Thyroid gland (tissue), 4 donors: ENCODE data around the gene NFIA. TPM values are rescaled to one million over a fixed set of nuclear protein-coding genes. Genes with fewer than 3 reads are reported as not detected.

Source experiments
- DNase-seq, 2 donors: peaks; one replicate each; pipeline ENCODE4 v3.0.0-alpha.2; 2019
- H3K27ac ChIP-seq, 3 donors: fragments of 200-600 bp; sonication (generic); 1 replicate in 2 of 3; 2 replicates in 1 of 3; pipeline ENCODE4 v1.5.1; 2016 to 2019; ENCODE audit warnings: mild to moderate bottlenecking in 1 of 3, moderate library complexity in 1 of 3
- H3K27me3 ChIP-seq: fragments of 200-600 bp; sonication (generic); one replicate; pipeline ENCODE4 v1.5.1; 2019
- H3K36me3 ChIP-seq, 2 donors: fragments of 200-600 bp; sonication (generic); one replicate each; pipeline ENCODE4 v1.5.1; 2016 to 2019
- H3K4me1 ChIP-seq, 2 donors: fragments of 200-600 bp; sonication (generic); one replicate each; pipeline ENCODE4 v1.5.1; 2017 to 2019
- H3K4me3 ChIP-seq, 3 donors: fragments of 200-600 bp; sonication (generic); replicated peaks in 1 of 3; 1 replicate in 2 of 3; 2 replicates in 1 of 3; pipeline ENCODE4 v1.5.1; 2016; ENCODE audit warnings: mild to moderate bottlenecking in 1 of 3
- H3K9me3 ChIP-seq: fragments of 200-600 bp; sonication (generic); one replicate; pipeline ENCODE4 v1.5.1; 2017
- POLR2A ChIP-seq, 2 donors: fragments of 450-650 bp; IDR thresholded peaks; one replicate each; pipeline ENCODE4 v1.6.1; 2017; ENCODE audit warnings: antibody characterized with exemption in 2 of 2, mild to moderate bottlenecking in 2 of 2, moderate library complexity in 1 of 2
- WGBS, 2 donors: methylation state at CpG; one replicate each; pipeline ENCODE4 v1.1.5; 2017; 5-methylcytosine and 5-hydroxymethylcytosine counted together
- intact Hi-C: fragments of 100-400 bp; cut with DNase I; formaldehyde crosslinking; loops from one replicate; pipeline ENCODE4 v1.15.1; 2023
- total RNA-seq, 4 donors: library from RNA; depleted of rRNA; stranded (reverse); fragments of >200 nt; gene quantifications; one replicate each; pipeline ENCODE4 v1.2.3, GENCODE V29; 2016
- TF ChIP-seq, protein P1 (sequence below), 6 experiments: fragments of 200-600 bp in 3 of 6; fragments of 450-650 bp in 3 of 6; sonication (generic) in 3 of 6; IDR thresholded peaks; one replicate each; pipeline ENCODE4 v1.5.1; 2016 to 2019; ENCODE audit warnings: antibody characterized with exemption in 6 of 6, mild to moderate bottlenecking in 2 of 6, inconsistent platforms in 1 of 6, moderate library complexity in 1 of 6

NFIA gene
- total RNA-seq, 4 donors from 2014 or later = 105 to 149 (median 118) TPM

DNA sequence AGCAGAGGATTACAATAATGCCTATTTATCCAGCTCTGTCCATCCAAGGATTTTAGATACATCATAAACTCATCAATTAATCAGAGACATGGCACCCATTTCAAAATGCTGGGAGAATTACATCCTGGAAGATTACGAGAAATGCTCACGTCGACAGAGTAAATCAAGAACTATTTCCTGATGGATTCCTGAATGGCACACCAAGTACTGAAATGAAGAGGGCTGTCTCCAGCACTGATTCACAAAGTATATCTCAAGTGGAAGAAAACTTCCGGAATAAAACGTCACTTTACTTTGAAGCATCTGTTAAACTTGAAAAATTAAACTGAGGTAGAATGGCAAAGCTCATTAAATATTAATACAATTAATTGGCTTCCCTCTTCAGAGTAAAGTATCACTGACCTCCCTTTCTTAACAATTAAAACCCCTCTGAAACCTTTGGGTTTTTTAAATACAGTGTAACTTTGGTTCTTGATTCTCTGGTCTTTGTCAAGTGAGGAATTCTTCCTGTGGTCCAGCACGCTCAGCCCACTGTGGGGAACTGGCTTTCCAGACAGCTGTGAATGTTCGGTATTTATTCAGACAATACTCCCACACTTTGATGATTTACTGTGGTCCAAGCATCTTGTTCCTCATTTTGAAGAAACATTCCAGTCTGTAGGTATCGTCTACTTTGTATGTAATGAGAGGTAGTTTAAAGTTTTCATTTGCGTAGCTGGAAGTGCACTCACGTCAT lies 288.0 kb downstream of the NFIA start:
- Histone ChIP-seq H3K27me3 (no peaks in the 10 kb centered on the region), H3K9me3 (no peaks in the 10 kb centered on the region), H3K4me3 (no peak overlapping the region), H3K27ac (no peak overlapping the region), H3K4me1 (no peaks in the 10 kb centered on the region), H3K36me3 (no peaks in the 10 kb centered on the region)
- no peak for TF ChIP-seq POLR2A (IDR thresholded peaks at IDR 0.05)
- TF ChIP-seq, protein P1, sequence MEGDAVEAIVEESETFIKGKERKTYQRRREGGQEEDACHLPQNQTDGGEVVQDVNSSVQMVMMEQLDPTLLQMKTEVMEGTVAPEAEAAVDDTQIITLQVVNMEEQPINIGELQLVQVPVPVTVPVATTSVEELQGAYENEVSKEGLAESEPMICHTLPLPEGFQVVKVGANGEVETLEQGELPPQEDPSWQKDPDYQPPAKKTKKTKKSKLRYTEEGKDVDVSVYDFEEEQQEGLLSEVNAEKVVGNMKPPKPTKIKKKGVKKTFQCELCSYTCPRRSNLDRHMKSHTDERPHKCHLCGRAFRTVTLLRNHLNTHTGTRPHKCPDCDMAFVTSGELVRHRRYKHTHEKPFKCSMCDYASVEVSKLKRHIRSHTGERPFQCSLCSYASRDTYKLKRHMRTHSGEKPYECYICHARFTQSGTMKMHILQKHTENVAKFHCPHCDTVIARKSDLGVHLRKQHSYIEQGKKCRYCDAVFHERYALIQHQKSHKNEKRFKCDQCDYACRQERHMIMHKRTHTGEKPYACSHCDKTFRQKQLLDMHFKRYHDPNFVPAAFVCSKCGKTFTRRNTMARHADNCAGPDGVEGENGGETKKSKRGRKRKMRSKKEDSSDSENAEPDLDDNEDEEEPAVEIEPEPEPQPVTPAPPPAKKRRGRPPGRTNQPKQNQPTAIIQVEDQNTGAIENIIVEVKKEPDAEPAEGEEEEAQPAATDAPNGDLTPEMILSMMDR (IDR thresholded peaks at IDR 0.05) = no peak
- intact Hi-C loops = no loop called here
- WGBS, 2 donors = 94 to 95% methylated on average over 10 of the region's 10 CpGs
- no peak for DNase-seq

DNA sequence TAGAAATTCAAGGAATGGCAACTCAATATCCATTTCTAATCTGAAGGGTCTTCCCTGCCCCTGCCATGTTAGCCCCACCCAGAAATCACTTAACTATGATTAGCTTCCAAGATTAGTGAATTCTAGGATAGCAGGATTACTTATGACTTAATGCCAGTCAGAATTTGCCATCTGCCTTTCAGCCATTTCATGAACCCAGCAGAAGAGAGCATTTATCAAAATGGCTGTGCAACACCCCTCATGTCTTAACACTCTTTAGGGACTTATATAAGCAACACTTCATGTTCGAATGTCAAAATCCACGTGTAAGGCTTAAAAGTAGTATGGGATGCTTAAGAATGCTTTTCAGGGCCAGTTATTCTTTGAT lies 288.5 kb downstream of the NFIA start:
- H3K36me3 ChIP-seq = no peaks in the 10 kb centered on the region
- H3K4me3 ChIP-seq = no peak overlapping the region
- H3K4me1 ChIP-seq = no peaks in the 10 kb centered on the region
- no peaks in the 10 kb centered on the region for H3K9me3 ChIP-seq
- DNase-seq = no peak
- no peak overlapping the region for H3K27ac ChIP-seq
- intact Hi-C loops = no loop called here
- 90 to 91% methylated on average over 2 of the region's 2 CpGs for WGBS, 2 donors
- TF ChIP-seq POLR2A (IDR thresholded peaks at IDR 0.05) = no peak
- H3K27me3 ChIP-seq = no peaks in the 10 kb centered on the region

DNA sequence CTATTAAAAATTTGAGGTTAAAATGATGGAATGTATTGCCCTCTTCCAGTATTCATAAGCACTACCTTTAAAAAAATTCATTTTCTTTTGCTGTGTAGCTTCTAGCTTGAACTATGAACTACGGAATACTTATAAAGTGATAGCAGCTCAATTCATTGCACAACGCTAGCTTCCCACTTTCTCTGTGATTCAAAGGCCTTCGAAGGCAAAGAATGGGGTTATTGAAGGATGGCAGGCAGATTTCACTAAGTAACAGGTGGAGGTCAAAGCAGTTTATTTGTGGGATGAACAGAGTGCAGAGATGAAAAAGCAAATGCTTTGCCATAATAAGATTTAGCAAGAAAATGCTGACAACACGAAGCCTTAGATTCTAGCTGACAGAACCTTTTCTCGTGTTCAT lies 290.6 kb downstream of the NFIA start:
- DNase-seq = no peak
- Histone ChIP-seq H3K9me3 (no peaks in the 10 kb centered on the region), H3K4me3 (no peak overlapping the region), H3K4me1 (no peaks in the 10 kb centered on the region), H3K27ac (no peak overlapping the region), H3K36me3 (no peaks in the 10 kb centered on the region), H3K27me3 (no peaks in the 10 kb centered on the region)
- 92 to 95% methylated on average over 5 of the region's 5 CpGs for whole genome bisulfite sequencing, 2 donors
- intact Hi-C loops = no loop called here
- TF ChIP-seq, protein P1 (IDR thresholded peaks at IDR 0.05) = no peak
- TF ChIP-seq POLR2A (IDR thresholded peaks at IDR 0.05) = no peak

DNA sequence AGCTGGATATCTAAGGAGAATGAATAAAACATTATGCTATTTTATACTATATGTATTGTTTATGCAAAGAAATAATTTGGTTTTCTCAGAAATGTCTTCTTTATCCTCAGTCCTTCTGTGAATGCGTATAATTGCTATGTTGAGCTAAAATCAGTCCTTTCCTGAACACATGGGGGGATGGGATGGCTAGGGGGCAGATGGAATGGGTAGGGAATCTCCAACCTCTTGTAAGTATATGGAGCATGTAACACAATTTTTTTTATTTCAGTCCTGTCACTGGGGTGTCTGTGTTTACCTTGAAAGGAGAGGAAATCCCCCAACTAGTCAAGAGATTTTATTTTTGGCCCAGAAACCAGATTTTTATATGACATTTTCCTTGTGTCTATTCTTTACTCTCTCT lies 291.8 kb downstream of the NFIA start:
- H3K27ac ChIP-seq = no peak overlapping the region
- H3K9me3 ChIP-seq = no peaks in the 10 kb centered on the region
- H3K4me1 ChIP-seq = no peaks in the 10 kb centered on the region
- no peaks in the 10 kb centered on the region for H3K36me3 ChIP-seq
- intact Hi-C loops = no loop called here
- no peak overlapping the region for H3K4me3 ChIP-seq
- no peaks in the 10 kb centered on the region for H3K27me3 ChIP-seq
- WGBS, 2 donors = 98 to 100% methylated on average over 1 of the region's 1 CpG
- no peak for TF ChIP-seq POLR2A (IDR thresholded peaks at IDR 0.05)
- TF ChIP-seq, protein P1 (IDR thresholded peaks at IDR 0.05) = no peak
- DNase-seq = no peak

DNA sequence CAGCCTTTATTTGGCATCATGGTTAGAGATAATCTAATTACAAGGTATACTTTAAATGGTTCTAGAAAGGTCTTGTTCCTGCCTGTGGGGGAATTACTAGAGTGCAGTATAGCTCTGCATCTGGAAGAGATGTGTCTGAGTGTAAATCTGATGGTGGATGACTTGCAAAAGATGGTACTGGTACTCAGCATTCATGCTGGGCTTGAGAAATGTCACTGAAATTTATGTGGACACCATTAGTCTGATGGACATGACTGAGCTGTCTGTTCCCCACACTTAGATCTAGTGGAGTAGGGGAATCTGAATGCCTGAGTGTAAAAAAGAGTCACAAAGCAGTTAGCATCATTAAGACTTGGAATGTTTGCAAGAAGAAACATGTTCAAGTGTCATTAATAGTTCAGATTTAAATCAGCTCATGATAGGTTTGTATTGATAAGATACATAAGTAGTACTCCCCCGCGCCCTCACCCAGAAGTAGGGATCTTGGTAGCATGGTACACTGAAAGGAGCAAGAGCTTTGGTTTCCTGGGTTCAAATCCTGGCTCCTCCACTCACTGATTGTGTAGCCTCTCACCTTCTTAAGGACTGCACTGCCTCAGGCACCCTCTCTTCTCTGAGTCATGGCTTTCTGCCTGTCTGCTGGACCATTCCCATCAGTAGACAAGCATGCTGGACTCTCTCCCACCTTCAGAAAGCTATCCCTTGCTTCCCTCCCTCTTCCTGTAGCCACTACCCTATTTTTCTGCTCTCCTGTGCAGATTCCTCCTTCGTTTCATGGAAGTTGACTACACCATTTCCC lies 292.9 kb downstream of the NFIA start:
- Histone ChIP-seq H3K27ac (no peak overlapping the region), H3K27me3 (no peaks in the 10 kb centered on the region), H3K36me3 (no peaks in the 10 kb centered on the region), H3K9me3 (no peaks in the 10 kb centered on the region), H3K4me1 (no peaks in the 10 kb centered on the region), H3K4me3 (no peak overlapping the region)
- 97 to 98% methylated on average over 3 of the region's 3 CpGs for WGBS, 2 donors
- no peak for DNase-seq
- intact Hi-C loops = no loop called here
- TF ChIP-seq, protein P1 (IDR thresholded peaks at IDR 0.05) = no peak
- TF ChIP-seq POLR2A (IDR thresholded peaks at IDR 0.05) = no peak
